Spleen (tissue), 11 donors: ENCODE measurements around the gene PAFAH2. TPM values are rescaled to one million over a fixed set of nuclear protein-coding genes. Genes with fewer than 3 reads are reported as not detected.

Experiments
- DNase-seq: peaks from one replicate; pipeline ENCODE4 v3.0.0-alpha.2; 2020
- H3K27ac ChIP-seq, 8 donors: fragments of 200-600 bp; sonication (generic) in 7 of 8; 1 replicate in 4 of 8; 2 replicates in 4 of 8; pipeline versions ENCODE4 v1.5.0 to v1.8.0; 2016 to 2021; ENCODE audit warnings: inconsistent platforms in 4 of 8, mild to moderate bottlenecking in 4 of 8, moderate library complexity in 1 of 8
- H3K27me3 ChIP-seq, 7 donors: fragments of 200-600 bp; sonication (generic) in 6 of 7; replicated peaks in 1 of 7; 1 replicate in 4 of 7; 2 replicates in 3 of 7; pipeline versions ENCODE4 v1.5.0 to v1.8.0; 2016 to 2021; ENCODE audit warnings: inconsistent platforms in 3 of 7, mild to moderate bottlenecking in 1 of 7
- H3K36me3 ChIP-seq, 6 donors: fragments of 200-600 bp; sonication (generic) in 5 of 6; 1 replicate in 4 of 6; 2 replicates in 2 of 6; pipeline versions ENCODE4 v1.5.0 to v1.8.0; 2016 to 2021; ENCODE audit warnings: inconsistent platforms in 2 of 6
- H3K4me1 ChIP-seq, 6 donors: fragments of 200-600 bp; sonication (generic) in 5 of 6; 1 replicate in 3 of 6; 2 replicates in 3 of 6; pipeline versions ENCODE4 v1.5.0 to v1.8.0; 2016 to 2021; ENCODE audit warnings: inconsistent platforms in 3 of 6
- H3K4me3 ChIP-seq, 8 donors: fragments of 200-600 bp; sonication (generic) in 7 of 8; 1 replicate in 4 of 8; 2 replicates in 4 of 8; pipeline versions ENCODE4 v1.5.0 to v1.8.0; 2016 to 2021; ENCODE audit warnings: inconsistent platforms in 4 of 8, mild to moderate bottlenecking in 4 of 8, moderate library complexity in 2 of 8
- H3K9me3 ChIP-seq, 8 donors: fragments of 200-600 bp; sonication (generic) in 7 of 8; 1 replicate in 4 of 8; 2 replicates in 4 of 8; pipeline versions ENCODE4 v1.5.0 to v1.8.0; 2016 to 2021; ENCODE audit warnings: inconsistent platforms in 4 of 8
- POLR2A ChIP-seq, 3 donors: fragments of 450-650 bp; IDR thresholded peaks; one replicate each; pipeline ENCODE4 v1.5.1; 2017; ENCODE audit warnings: antibody characterized with exemption in 3 of 3, mild to moderate bottlenecking in 1 of 3
- POLR2AphosphoS5 ChIP-seq, 3 donors: sonication (generic); formaldehyde crosslinking; IDR thresholded peaks; one replicate each; pipeline ENCODE4 v1.5.1; 2017; ENCODE audit warnings: antibody characterized with exemption in 3 of 3
- WGBS, 5 donors: extraction: QIAGEN DNeasy Blood & Tissue Kit in 3 of 5; methylation state at CpG; one replicate each; pipeline versions ENCODE4 v1.1.5 to v1.1.7; 2013 to 2018; 5-methylcytosine and 5-hydroxymethylcytosine counted together
- intact Hi-C: fragments of 100-400 bp; cut with DNase I; formaldehyde crosslinking; loops from one replicate; pipeline ENCODE4 v1.15.0; 2023; ENCODE audit warnings: low total_unique reads
- polyA plus RNA-seq, 3 donors: library from polyadenylated mRNA; stranded (reverse); fragments of 200-250 nt; gene quantifications; one replicate each; pipeline ENCODE4 v1.2.1, GENCODE V29; 2013
- total RNA-seq, 7 donors: library from RNA; depleted of rRNA in 3 of 7; stranded (reverse); fragments of >200 nt in 3 of 7; fragmentation: NEBNext Ultra II Directional in 4 of 7; extraction: Animal tissue kit (Norgen Biotek cat#: 25700) in 4 of 7; gene quantifications; one replicate each; pipeline versions ENCODE4 v1.1.0 to v1.2.1, GENCODE V29; 2016 to 2021
- TF ChIP-seq, protein P1 (sequence below), 11 experiments: fragments of 200-600 bp in 7 of 11; fragments of 450-650 bp in 4 of 11; sonication (generic) in 4 of 11; IDR thresholded peaks in 8 of 11; conservative IDR thresholded peaks in 3 of 11; 1 replicate in 7 of 11; 2 replicates in 4 of 11; pipeline versions ENCODE4 v1.4.0 to v1.8.0; 2016 to 2021; ENCODE audit warnings: antibody characterized with exemption in 11 of 11, inconsistent platforms in 4 of 11, mild to moderate bottlenecking in 1 of 11
- donor health status: healthy with polysubstance abuse.
- donor health status: DM: no; HTN: no; CAD: no; lungs with moderate emphysema.
- donor health status: DM: no; HTN: no; CAD: no.
- donor health status: Bipolar disorder and iron deficiency.
- donor health status: healthy.
- donor health status: DM: no; HTN: no; CAD: no.
- donor health status: DM: yes; HTN: yes; CAD: no.

Gene PAFAH2
- total and polyA plus RNA-seq, 10 donors: 3.9 to 19.7 (median 13.6) TPM

DNA sequence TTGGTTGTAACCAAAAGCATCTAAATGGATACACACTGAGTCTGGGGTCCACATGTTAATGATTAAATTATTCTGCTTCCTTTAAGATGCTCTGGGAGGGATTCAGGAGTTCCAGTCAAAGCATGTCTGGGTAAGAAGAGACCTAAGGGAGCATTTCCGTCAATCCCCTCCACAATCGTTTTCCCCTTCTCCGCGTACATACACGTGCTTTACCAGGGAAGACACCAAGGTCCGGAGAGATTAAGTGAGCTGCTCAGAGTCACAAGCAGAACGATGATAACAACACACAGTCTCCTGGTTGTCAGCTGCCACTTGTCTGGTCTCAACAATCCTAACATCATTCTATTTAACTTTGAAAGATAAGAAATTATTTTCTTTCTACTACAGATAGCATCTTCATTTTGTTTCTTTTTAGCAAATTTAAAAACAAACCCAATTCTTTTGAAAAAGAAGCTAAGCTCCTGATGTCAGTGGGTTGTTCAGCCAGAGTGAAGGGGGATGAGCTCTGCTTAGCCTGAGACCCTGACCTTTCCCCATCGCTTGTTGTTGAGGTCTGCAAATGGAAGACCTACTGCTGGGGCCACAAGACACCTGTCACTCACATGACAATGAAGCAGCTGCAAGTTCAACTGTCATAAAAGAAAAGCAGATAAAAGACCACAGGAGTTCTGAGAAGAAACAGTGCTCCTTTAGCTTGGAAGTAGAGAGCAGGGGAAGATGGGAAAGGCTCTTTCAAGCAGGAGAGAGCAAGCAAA lies 4.5 kb downstream of the PAFAH2 start:
- 87 to 94% (median 89%) methylated on average over 8 of the region's 8 CpGs for WGBS, 5 donors
- Histone ChIP-seq H3K4me3 (no peak overlapping the region), H3K9me3 (no peaks in the 10 kb centered on the region), H3K36me3 (peaks cover 0 to 21% (median 0%) of the 10 kb centered on the region in 6 donors), H3K27me3 (no peaks in the 10 kb centered on the region), H3K27ac (no peak overlapping the region), H3K4me1 (peaks cover 28 to 79% (median 58%) of the 10 kb centered on the region in 6 donors)
- intact Hi-C loops: no loop called here
- TF ChIP-seq POLR2A (IDR thresholded peaks at IDR 0.05) (no peak), POLR2AphosphoS5 (IDR thresholded peaks at IDR 0.05) (no peak)
- TF ChIP-seq, protein P1, sequence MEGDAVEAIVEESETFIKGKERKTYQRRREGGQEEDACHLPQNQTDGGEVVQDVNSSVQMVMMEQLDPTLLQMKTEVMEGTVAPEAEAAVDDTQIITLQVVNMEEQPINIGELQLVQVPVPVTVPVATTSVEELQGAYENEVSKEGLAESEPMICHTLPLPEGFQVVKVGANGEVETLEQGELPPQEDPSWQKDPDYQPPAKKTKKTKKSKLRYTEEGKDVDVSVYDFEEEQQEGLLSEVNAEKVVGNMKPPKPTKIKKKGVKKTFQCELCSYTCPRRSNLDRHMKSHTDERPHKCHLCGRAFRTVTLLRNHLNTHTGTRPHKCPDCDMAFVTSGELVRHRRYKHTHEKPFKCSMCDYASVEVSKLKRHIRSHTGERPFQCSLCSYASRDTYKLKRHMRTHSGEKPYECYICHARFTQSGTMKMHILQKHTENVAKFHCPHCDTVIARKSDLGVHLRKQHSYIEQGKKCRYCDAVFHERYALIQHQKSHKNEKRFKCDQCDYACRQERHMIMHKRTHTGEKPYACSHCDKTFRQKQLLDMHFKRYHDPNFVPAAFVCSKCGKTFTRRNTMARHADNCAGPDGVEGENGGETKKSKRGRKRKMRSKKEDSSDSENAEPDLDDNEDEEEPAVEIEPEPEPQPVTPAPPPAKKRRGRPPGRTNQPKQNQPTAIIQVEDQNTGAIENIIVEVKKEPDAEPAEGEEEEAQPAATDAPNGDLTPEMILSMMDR (IDR thresholded peaks at IDR 0.05 in 8 of 11, conservative IDR thresholded peaks at IDR 0.05 in 3 of 11): no peak
- no peak for DNase-seq

DNA sequence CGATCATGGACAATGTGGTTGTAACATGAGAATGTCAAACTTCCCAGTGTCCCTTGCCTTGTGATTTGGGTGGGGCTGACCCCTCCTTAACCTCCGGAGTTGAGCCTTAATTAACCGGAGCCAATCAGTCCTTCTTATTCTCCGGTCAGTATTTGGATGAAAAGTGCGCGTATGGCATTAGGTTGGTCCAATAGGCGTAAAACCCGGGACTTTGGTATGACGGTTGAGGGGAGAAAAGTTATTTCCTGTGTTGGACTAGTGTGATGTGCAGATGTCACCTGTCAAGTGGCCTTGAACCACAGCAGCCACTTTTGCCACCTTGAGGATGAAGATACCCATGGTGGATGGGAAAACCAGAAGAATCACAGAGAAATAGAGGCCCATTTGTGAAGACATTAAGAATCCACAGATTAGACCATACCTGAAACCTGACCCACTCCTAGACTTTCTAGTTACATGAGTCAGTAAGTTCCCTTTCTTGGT lies 5.1 kb downstream of the PAFAH2 start:
- intact Hi-C loops: no loop called here
- 79 to 87% (median 86%) methylated on average over 9 of the region's 9 CpGs for WGBS, 5 donors
- H3K27me3 ChIP-seq: no peaks in the 10 kb centered on the region
- peaks cover 0 to 27% (median 3%) of the 10 kb centered on the region in 6 donors for H3K36me3 ChIP-seq
- peaks cover 27 to 82% (median 55%) of the 10 kb centered on the region in 6 donors for H3K4me1 ChIP-seq
- DNase-seq: no peak
- H3K4me3 ChIP-seq: no peak overlapping the region
- no peaks in the 10 kb centered on the region for H3K9me3 ChIP-seq
- no peak overlapping the region for H3K27ac ChIP-seq
- no peak for TF ChIP-seq POLR2A (IDR thresholded peaks at IDR 0.05)
- no peak for TF ChIP-seq POLR2AphosphoS5 (IDR thresholded peaks at IDR 0.05)
- TF ChIP-seq, protein P1 (IDR thresholded peaks at IDR 0.05 in 8 of 11, conservative IDR thresholded peaks at IDR 0.05 in 3 of 11): no peak

DNA sequence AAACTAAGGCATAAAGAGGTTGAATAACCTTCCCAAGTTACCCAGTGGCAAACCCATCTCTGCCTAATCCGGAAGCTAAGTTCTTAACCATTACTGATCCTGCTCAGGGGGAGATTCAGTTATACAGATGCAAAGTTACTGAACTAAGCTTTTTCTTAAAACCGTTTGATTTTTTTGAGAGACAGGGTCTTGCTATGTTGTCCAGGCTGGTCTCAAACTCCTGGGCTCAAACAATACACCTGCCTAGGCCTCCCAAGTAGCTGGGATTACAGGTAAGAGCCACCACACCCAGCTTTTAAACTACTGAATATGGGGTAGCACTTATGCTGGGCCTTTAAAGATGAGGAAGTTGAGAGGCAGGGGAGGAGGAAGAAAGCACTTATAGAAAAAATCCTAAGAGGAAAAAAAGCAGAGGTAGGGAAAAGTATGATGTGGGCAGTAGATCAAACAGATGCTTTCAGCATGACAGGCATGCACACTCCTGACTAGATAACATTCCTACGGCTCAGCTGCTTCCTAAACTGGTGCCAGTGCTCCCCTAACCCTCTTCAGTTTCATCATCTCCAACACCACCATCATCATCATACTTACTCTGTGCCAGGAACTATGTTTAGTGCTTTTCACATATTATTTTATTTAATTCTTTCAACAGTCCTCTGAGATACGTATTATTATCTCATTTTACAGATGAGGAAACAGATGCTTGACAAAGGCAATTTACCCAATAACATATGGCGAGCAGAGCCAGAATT lies 5.8 kb downstream of the PAFAH2 start:
- Histone ChIP-seq H3K9me3 (no peaks in the 10 kb centered on the region), H3K4me1 (peaks cover 24 to 76% (median 51%) of the 10 kb centered on the region in 6 donors), H3K4me3 (no peak overlapping the region), H3K27me3 (no peaks in the 10 kb centered on the region), H3K27ac (peak overlapping the region in 3 of 8 donors; percentile 3 to 75 (median 71)), H3K36me3 (peaks cover 0 to 33% (median 8%) of the 10 kb centered on the region in 6 donors)
- 60 to 72% (median 63%) methylated on average over 5 of the region's 5 CpGs for WGBS, 5 donors
- intact Hi-C loops: no loop called here
- DNase-seq: no peak
- TF ChIP-seq, protein P1 (IDR thresholded peaks at IDR 0.05 in 8 of 11, conservative IDR thresholded peaks at IDR 0.05 in 3 of 11): no peak
- TF ChIP-seq POLR2A (IDR thresholded peaks at IDR 0.05): no peak
- no peak for TF ChIP-seq POLR2AphosphoS5 (IDR thresholded peaks at IDR 0.05)
